SK-N-SH (cell line): ENCODE measurements around the gene IFNL2. TPM values are rescaled to one million over a fixed set of nuclear protein-coding genes. Genes with fewer than 3 reads are reported as not detected.

Source experiments
- CTCF ChIA-PET: fragments of 300-600, 350-600 bp; formaldehyde crosslinking; extraction: SDS; loops from one replicate; lab custom pipeline; 2021; lab: Yijun Ruan, JAX
- POLR2A ChIA-PET: fragments of 350-600 bp; sonication (Branson Sonifier 250); formaldehyde crosslinking; extraction: SDS; loops from one replicate; lab custom pipeline; 2020; ENCODE audit warnings: antibody characterized with exemption, inconsistent platforms; lab: Yijun Ruan, JAX
- DNase-seq: peaks from one replicate; pipeline ENCODE4 v3.0.0; 2012
- H2AFZ ChIP-seq: fragments of 200-600 bp; sonication (generic); 2 replicates; pipeline ENCODE4 v1.8.1; 2016; ENCODE audit warnings: antibody characterized with exemption, mild to moderate bottlenecking, low read depth
- H3F3A ChIP-seq: fragments of 200-600 bp; sonication (generic); replicated peaks from 2 replicates; pipeline ENCODE3; 2016; ENCODE audit warnings: antibody characterized with exemption, mild to moderate bottlenecking; ENCODE audit not compliant: insufficient read depth
- H3K27ac ChIP-seq, 2 experiments: fragments of 200-500 bp in 1 of 2; fragments of 200-600 bp in 1 of 2; sonication (Bioruptor generic) in 1 of 2; sonication (generic), shearing (Covaris generic) in 1 of 2; 2 replicates each; pipeline versions ENCODE4 v1.5.1 to v1.6.1; 2014 to 2016; ENCODE audit warnings: low read depth in 2 of 2, inconsistent platforms in 1 of 2, low read length in 1 of 2, mild to moderate bottlenecking in 1 of 2, mixed read lengths in 1 of 2
- H3K27me3 ChIP-seq: fragments of 200-600 bp; sonication (generic), shearing (Covaris generic); 2 replicates; pipeline ENCODE4 v1.6.1; 2016; ENCODE audit warnings: mixed run types; ENCODE audit not compliant: insufficient read depth
- H3K36me3 ChIP-seq, 2 experiments: fragments of 200-500 bp in 1 of 2; fragments of 200-600 bp in 1 of 2; sonication (Bioruptor generic) in 1 of 2; sonication (generic) in 1 of 2; replicated peaks in 1 of 2; 2 replicates each; pipeline versions ENCODE3 to v1.5.1; 2014 to 2016; ENCODE audit warnings: low read length in 1 of 2, mild to moderate bottlenecking in 1 of 2; ENCODE audit not compliant: insufficient read depth in 2 of 2, control insufficient read depth in 1 of 2
- H3K4me1 ChIP-seq, 2 experiments: fragments of 200-500 bp in 1 of 2; fragments of 200-600 bp in 1 of 2; sonication (Bioruptor generic) in 1 of 2; sonication (generic), shearing (Covaris generic) in 1 of 2; 2 replicates each; pipeline versions ENCODE4 v1.5.1 to v1.6.1; 2014 to 2016; ENCODE audit warnings: low read depth in 1 of 2, low read length in 1 of 2, mixed run types in 1 of 2; ENCODE audit not compliant: insufficient read depth in 2 of 2, control insufficient read depth in 1 of 2
- H3K4me2 ChIP-seq: fragments of 200-600 bp; sonication (generic), shearing (Covaris generic); 2 replicates; pipeline ENCODE4 v1.6.1; 2017; ENCODE audit warnings: mixed run types
- H3K4me3 ChIP-seq, 2 experiments: fragments of 200-500 bp in 1 of 2; fragments of 200-600 bp in 1 of 2; sonication (Bioruptor generic) in 1 of 2; sonication (generic), shearing (Covaris generic) in 1 of 2; 2 replicates each; pipeline versions ENCODE4 v1.5.1 to v1.8.1; 2014 to 2016; ENCODE audit warnings: low read depth in 2 of 2, inconsistent platforms in 1 of 2, low read length in 1 of 2, mild to moderate bottlenecking in 1 of 2, mixed read lengths in 1 of 2, moderate library complexity in 1 of 2
- H3K79me2 ChIP-seq: fragments of 200-600 bp; sonication (generic); 2 replicates; pipeline ENCODE4 v1.8.1; 2017; ENCODE audit warnings: mild to moderate bottlenecking; ENCODE audit not compliant: insufficient read depth
- H3K9ac ChIP-seq: fragments of 200-600 bp; sonication (generic); 2 replicates; pipeline ENCODE4 v1.6.1; 2017; ENCODE audit warnings: mixed run types
- H3K9me2 ChIP-seq: fragments of 200-600 bp; sonication (generic); 2 replicates; pipeline ENCODE4 v1.6.1; 2017; ENCODE audit warnings: mixed run types
- H3K9me3 ChIP-seq: fragments of 200-600 bp; sonication (generic); 2 replicates; pipeline ENCODE4 v1.6.1; 2017; ENCODE audit warnings: mixed run types, mild to moderate bottlenecking, moderate library complexity
- H4K20me1 ChIP-seq: fragments of 200-600 bp; sonication (generic); 2 replicates; pipeline ENCODE4 v1.6.1; 2017; ENCODE audit warnings: mild to moderate bottlenecking, mixed run types; ENCODE audit not compliant: insufficient read depth
- CHD2 ChIP-seq: fragments of 150-350 bp; IDR thresholded peaks from 2 replicates; pipeline ENCODE4 v1.6.1; 2018; ENCODE audit warnings: low read length; ENCODE audit not compliant: partially characterized antibody
- CTCF ChIP-seq: fragments of 200-600 bp; sonication (generic); IDR thresholded peaks from 2 replicates; pipeline ENCODE4 v1.6.1; 2017; ENCODE audit warnings: antibody characterized with exemption, mild to moderate bottlenecking, moderate library complexity
- GABPA ChIP-seq: IDR thresholded peaks from 2 replicates; pipeline ENCODE4 v1.4.0; 2012; ENCODE audit warnings: low read depth, mild to moderate bottlenecking
- GATA2 ChIP-seq: sonication (generic); formaldehyde crosslinking; IDR thresholded peaks from 2 replicates; pipeline ENCODE4 v1.5.0; 2020; ENCODE audit warnings: mild to moderate bottlenecking, missing genetic modification reagents
- MEF2A ChIP-seq: IDR thresholded peaks from 2 replicates; pipeline ENCODE4 v1.4.0; 2012; ENCODE audit warnings: low read depth, borderline replicate concordance
- RAD21 ChIP-seq: IDR thresholded peaks from 2 replicates; pipeline ENCODE4 v1.6.1; 2012; ENCODE audit warnings: mild to moderate bottlenecking, low read length
- REST ChIP-seq: IDR thresholded peaks from 2 replicates; pipeline ENCODE4 v1.6.1; 2012; ENCODE audit warnings: mild to moderate bottlenecking, low read depth, low read length, moderate library complexity
- SMC3 ChIP-seq: IDR thresholded peaks from 2 replicates; pipeline ENCODE4 v1.6.1; 2012; ENCODE audit warnings: low read depth, low read length, improper control_type of control experiment
- TAF1 ChIP-seq: IDR thresholded peaks from 2 replicates; pipeline ENCODE4 v1.6.1; 2012; ENCODE audit warnings: low read depth, mild to moderate bottlenecking, low read length, moderate library complexity, borderline replicate concordance
- TCF12 ChIP-seq: IDR thresholded peaks from 2 replicates; pipeline ENCODE4 v1.4.0; 2012
- TEAD4 ChIP-seq: IDR thresholded peaks from 2 replicates; pipeline ENCODE4 v1.4.0; 2012; ENCODE audit warnings: mild to moderate bottlenecking, borderline replicate concordance; ENCODE audit not compliant: insufficient read depth
- WGBS: methylation state at CpG from one replicate; pipeline ENCODE4 v1.1.6; 2017; ENCODE audit warnings: low lambda C conversion rate; 5-methylcytosine and 5-hydroxymethylcytosine counted together
- polyA plus RNA-seq, 3 experiments: library from polyadenylated mRNA; depleted of rRNA; stranded (reverse); fragments of >200 nt; gene quantifications; 2 replicates each; pipeline ENCODE4 v1.2.3, GENCODE V29; 2012

The IFNL2 gene
- polyA plus RNA-seq, 1 of the 3 experiments (the other 2 are of a cell fraction) = not detected

- CTCF ChIA-PET = interaction anchor here (1.3 kb wide), 1 partner anchor 195 kb away, joined by 4 read pairs; no protein-coding TSS in a partner anchor
- peaks cover 0 to 10% of the 10 kb centered on the region in 2 experiments; a peak in 1 of 4 replicates for H3K4me1 ChIP-seq
These were observed 49.3 kb downstream of the IFNL2 start for GRCh38 chr19:39317476-39317875.

More at GRCh38 chr19:39317476-39317875, 49.3 kb downstream of the IFNL2 start:
- TF ChIP-seq GATA2 (no peak), TCF12 (no peak), REST (no peak), TEAD4 (no peak), CHD2 (no peak), TAF1 (no peak), RAD21 (no peak), SMC3 (no peak), MEF2A (no peak), CTCF (no peak), GABPA (no peak)
- no peaks in the 10 kb centered on the region for H3K9me2 ChIP-seq
- POLR2A ChIA-PET = no interaction called here
- H3F3A ChIP-seq = no peaks in the 10 kb centered on the region
- H2AFZ ChIP-seq = no peak overlapping the region
- no peak overlapping the region for H3K4me3 ChIP-seq
- no peaks in the 10 kb centered on the region for H3K9me3 ChIP-seq
- no peak overlapping the region for H3K27ac ChIP-seq
- no peak overlapping the region for H3K4me2 ChIP-seq
- H3K9ac ChIP-seq = no peak overlapping the region
- WGBS = 82% methylated on average over 4 of the region's 4 CpGs
- H3K79me2 ChIP-seq = no peaks in the 10 kb centered on the region
- peaks cover 0 to 3% of the 10 kb centered on the region in 2 experiments for H3K36me3 ChIP-seq
- no peaks in the 10 kb centered on the region for H3K27me3 ChIP-seq
- DNase-seq = no peak
- no peaks in the 10 kb centered on the region for H4K20me1 ChIP-seq
